Endodermal cell (in vitro differentiated cells): Measurements from ENCODE around the gene MN1. TPM values are rescaled to one million over a fixed set of nuclear protein-coding genes. Genes with fewer than 3 reads are reported as not detected.

Experiments
- DNase-seq: peaks from one replicate; pipeline ENCODE4 v3.0.0-alpha.2; 2017
- H3K27ac ChIP-seq: 2 replicates; pipeline ENCODE4 v1.5.1; 2013; ENCODE audit warnings: mild to moderate bottlenecking, low read depth, low read length, moderate library complexity
- H3K27me3 ChIP-seq: 2 replicates; pipeline ENCODE4 v1.6.1; 2013; ENCODE audit warnings: mild to moderate bottlenecking, low read length, moderate library complexity; ENCODE audit not compliant: insufficient read depth, control insufficient read depth, poor library complexity, severe bottlenecking
- H3K36me3 ChIP-seq: 2 replicates; pipeline ENCODE4 v1.7.0; 2013; ENCODE audit warnings: mild to moderate bottlenecking, low read length, moderate library complexity; ENCODE audit not compliant: control insufficient read depth, insufficient read depth
- H3K4me1 ChIP-seq: one replicate; pipeline ENCODE4 v1.7.0; 2013; ENCODE audit warnings: low read length; ENCODE audit not compliant: control insufficient read depth, insufficient read depth
- H3K4me3 ChIP-seq: 2 replicates; pipeline ENCODE4 v1.5.1; 2013; ENCODE audit warnings: mild to moderate bottlenecking, low read length, moderate library complexity
- H3K9ac ChIP-seq: 2 replicates; pipeline ENCODE4 v1.6.1; 2013; ENCODE audit warnings: mild to moderate bottlenecking, low read length, moderate library complexity; ENCODE audit not compliant: poor library complexity, severe bottlenecking; ENCODE audit errors: extremely low read depth
- H3K9me3 ChIP-seq: 2 replicates; pipeline ENCODE4 v1.6.1; 2013; ENCODE audit warnings: mild to moderate bottlenecking, low read length, moderate library complexity; ENCODE audit not compliant: control insufficient read depth
- H3K27ac Mint-ChIP-seq: 2 replicates; pipeline ENCODE4 v1.8.0; 2020; ENCODE audit warnings: mixed read lengths
- H3K27me3 Mint-ChIP-seq: 2 replicates; pipeline ENCODE4 v1.8.0; 2021; ENCODE audit warnings: mild to moderate bottlenecking, mixed read lengths; ENCODE audit not compliant: insufficient read depth
- H3K36me3 Mint-ChIP-seq: 2 replicates; pipeline ENCODE4 v1.8.0; 2020; ENCODE audit warnings: low read depth, mixed read lengths
- H3K4me1 Mint-ChIP-seq: 2 replicates; pipeline ENCODE4 v1.8.0; 2020; ENCODE audit warnings: mixed read lengths
- H3K4me3 Mint-ChIP-seq: 2 replicates; pipeline ENCODE4 v1.8.0; 2020; ENCODE audit warnings: mild to moderate bottlenecking, moderate library complexity, mixed read lengths
- H3K9me3 Mint-ChIP-seq: 2 replicates; pipeline ENCODE4 v1.8.0; 2020; ENCODE audit warnings: mild to moderate bottlenecking, mixed read lengths
- CTCF ChIP-seq: fragments of 200-600 bp; sonication (generic); conservative IDR thresholded peaks from 2 replicates; pipeline ENCODE4 v1.5.0; 2021; ENCODE audit warnings: antibody characterized with exemption, mild to moderate bottlenecking
- WGBS, 2 experiments: methylation state at CpG; one replicate each; pipeline versions ENCODE4 v1.1.5 to v1.1.7; 2013; ENCODE audit warnings: missing lambda C conversion rate in 2 of 2, mixed read lengths in 1 of 2; ENCODE audit not compliant: insufficient coverage in 1 of 2, insufficient read length in 1 of 2; 5-methylcytosine and 5-hydroxymethylcytosine counted together
- total RNA-seq, 2 donors: library from RNA; stranded (reverse); fragmentation: NEBNext Ultra II Directional in 1 of 2; extraction: Animal tissue kit (Norgen Biotek cat#: 25700) in 1 of 2; gene quantifications; 2 replicates in 1 of 2; 3 replicates in 1 of 2; pipeline ENCODE4 v1.2.1, GENCODE V29; 2021

MN1 gene
- total RNA-seq, 2 donors from 2014 or later, result 4.4 to 17.8 TPM

- no peak overlapping the region for H3K4me3 ChIP-seq
- H3K4me1 Mint-ChIP-seq, result peaks cover 40% of the 10 kb centered on the region
- peak overlapping the region; percentile 67 for H3K4me3 Mint-ChIP-seq
- peaks cover 69% of the 10 kb centered on the region for H3K27me3 ChIP-seq
- no peak overlapping the region for H3K9ac ChIP-seq
- peak; percentile 83 for DNase-seq
- no peaks in the 10 kb centered on the region for H3K9me3 Mint-ChIP-seq
- no peaks in the 10 kb centered on the region for H3K36me3 ChIP-seq
- H3K27me3 Mint-ChIP-seq, result peaks cover 66% of the 10 kb centered on the region
- 54 to 69% methylated on average over 26 to 44 of the region's 44 CpGs for WGBS, 2 experiments
- no peak overlapping the region for H3K27ac ChIP-seq
- TF ChIP-seq CTCF, result no peak
- H3K36me3 Mint-ChIP-seq, result peaks cover 9% of the 10 kb centered on the region
- H3K27ac Mint-ChIP-seq, result no peak overlapping the region
- no peaks in the 10 kb centered on the region for H3K4me1 ChIP-seq
- H3K9me3 ChIP-seq, result no peaks in the 10 kb centered on the region
These were observed 3.0 kb downstream of the MN1 start for GRCh38 chr22:27798511-27799014.

- Histone ChIP-seq H3K9me3 (no peaks in the 10 kb centered on the region), H3K36me3 (no peaks in the 10 kb centered on the region), H3K9ac (no peak overlapping the region), H3K4me1 (peaks cover under 1% of the 10 kb centered on the region), H3K4me3 (no peak overlapping the region), H3K27ac (no peak overlapping the region), H3K27me3 (peaks cover 61% of the 10 kb centered on the region)
- WGBS, 2 experiments, result 56 to 78% methylated on average over 41 to 86 of the region's 86 CpGs
- H3K4me3 Mint-ChIP-seq, result peak overlapping the region; percentile 34
- no peak overlapping the region for H3K27ac Mint-ChIP-seq
- H3K9me3 Mint-ChIP-seq, result no peaks in the 10 kb centered on the region
- DNase-seq, result peak; percentile 79
- peaks cover 60% of the 10 kb centered on the region for H3K27me3 Mint-ChIP-seq
- peaks cover 9% of the 10 kb centered on the region for H3K36me3 Mint-ChIP-seq
- H3K4me1 Mint-ChIP-seq, result peaks cover 40% of the 10 kb centered on the region
- no peak for TF ChIP-seq CTCF
These were observed 3.8 kb downstream of the MN1 start for GRCh38 chr22:27797520-27798391.

GRCh38 chr22:27796829-27797519, 4.6 kb downstream of the MN1 start:
- Histone ChIP-seq H3K4me3 (no peak overlapping the region), H3K27me3 (peaks cover 57% of the 10 kb centered on the region), H3K36me3 (no peaks in the 10 kb centered on the region), H3K4me1 (peaks cover 6% of the 10 kb centered on the region), H3K27ac (no peak overlapping the region), H3K9me3 (no peaks in the 10 kb centered on the region), H3K9ac (no peak overlapping the region)
- WGBS, 2 experiments, result 86 to 89% methylated on average over 45 to 55 of the region's 55 CpGs
- Mint-ChIP-seq H3K4me1 (peaks cover 41% of the 10 kb centered on the region), H3K27me3 (peaks cover 54% of the 10 kb centered on the region), H3K4me3 (peak overlapping the region; percentile 40), H3K36me3 (peaks cover 9% of the 10 kb centered on the region), H3K9me3 (no peaks in the 10 kb centered on the region), H3K27ac (no peak overlapping the region)
- DNase-seq, result peak; percentile 71
- no peak for TF ChIP-seq CTCF
